D721Med (cell line): Measurements from ENCODE around the gene TOGARAM2.

Source experiments
- DNase-seq: peaks from one replicate; pipeline ENCODE4 v3.0.0; 2011; ENCODE audit warnings: low spot score; ENCODE audit not compliant: insufficient read length
- FAIRE-seq: peaks from 2 replicates; lab custom pipeline; 2011; peaks lifted over from hg19 to GRCh38; lab: Jason Lieb, UNC
- CTCF ChIP-seq: IDR thresholded peaks from 2 replicates; pipeline ENCODE4 v1.5.1; 2012; ENCODE audit warnings: mild to moderate bottlenecking, control low read depth; ENCODE audit not compliant: insufficient read depth; ENCODE audit errors: missing control alignments

Gene TOGARAM2

DNA sequence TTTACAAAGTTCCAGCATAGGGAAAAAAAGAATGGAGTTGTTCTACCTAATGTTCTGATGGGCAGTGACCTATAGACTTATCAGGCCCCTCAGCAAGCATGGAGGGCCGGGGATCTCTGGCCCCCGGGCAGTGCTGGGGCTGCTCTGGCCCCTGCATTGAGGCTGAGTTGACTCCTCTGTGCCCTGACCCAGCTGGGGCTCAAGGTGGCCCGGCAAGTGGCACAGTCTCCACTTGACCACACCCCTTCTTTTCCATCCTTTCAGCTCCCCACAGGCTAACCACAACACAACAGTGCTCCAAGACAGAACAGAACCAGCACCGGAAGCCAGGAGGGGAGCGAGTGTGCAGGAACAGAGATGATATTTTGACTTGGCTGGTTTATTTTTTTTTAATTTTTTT lies 19.9 kb downstream of the TOGARAM2 start:
- no peak for FAIRE-seq

GRCh38 chr2:29001806-29002205 lies 20.7 kb downstream of the TOGARAM2 start:
- no peak for TF ChIP-seq CTCF
- DNase-seq (no peak), FAIRE-seq (no peak)

More for the DNA sequence above, 19.9 kb downstream of the TOGARAM2 start:
- no peak for DNase-seq
- TF ChIP-seq CTCF: no peak

GRCh38 chr2:29004755-29005154 lies 23.7 kb downstream of the TOGARAM2 start:
- no peak for TF ChIP-seq CTCF
- DNase-seq: no peak
- no peak for FAIRE-seq

- DNase-seq: no peak
- no peak for TF ChIP-seq CTCF
- no peak for FAIRE-seq
Measured at GRCh38 chr2:29005331-29005730, 24.2 kb downstream of the TOGARAM2 start.

DNA sequence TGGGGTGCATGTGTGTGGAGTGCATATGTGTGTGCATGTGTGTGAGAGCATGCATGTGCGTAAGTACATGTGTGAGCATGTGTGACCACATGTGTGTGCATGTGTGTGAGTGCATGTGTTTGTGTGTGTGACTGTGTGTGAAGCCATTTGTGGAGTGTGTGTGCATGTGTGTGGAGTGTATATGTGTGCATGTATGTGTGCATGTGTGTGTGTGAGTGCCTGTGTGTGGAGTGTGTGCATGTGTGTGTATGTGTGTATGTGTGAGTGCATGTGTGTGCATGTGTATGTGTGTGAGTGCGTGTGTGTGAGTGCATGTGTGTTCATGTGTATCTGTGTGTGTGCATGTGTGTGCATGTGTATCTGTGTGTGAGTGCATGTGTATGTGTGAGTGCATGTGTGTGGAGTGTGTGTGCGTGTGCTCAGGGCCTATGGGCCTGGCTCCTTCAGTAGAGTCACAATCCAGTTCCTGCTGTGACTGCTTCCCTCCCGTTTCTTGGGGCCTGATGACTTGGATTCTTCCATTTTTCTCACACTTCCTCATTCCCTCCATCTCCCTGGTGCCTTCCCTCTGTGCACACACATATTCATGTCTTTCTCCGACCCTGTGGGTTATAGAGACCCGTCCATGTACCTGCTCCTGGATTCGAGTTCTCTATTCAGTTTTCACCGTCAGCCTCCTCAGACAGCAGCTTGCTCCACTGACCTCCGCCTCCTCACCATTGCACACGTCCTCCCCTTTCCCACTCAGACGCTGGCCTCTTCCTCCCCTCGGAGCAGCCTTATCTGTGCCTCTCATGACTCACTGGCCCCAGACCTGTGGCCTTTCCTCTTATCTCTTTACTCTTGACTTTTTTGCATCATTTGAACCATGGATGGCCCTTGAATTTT lies 25.2 kb downstream of the TOGARAM2 start:
- FAIRE-seq: no peak
- DNase-seq: no peak

DNA sequence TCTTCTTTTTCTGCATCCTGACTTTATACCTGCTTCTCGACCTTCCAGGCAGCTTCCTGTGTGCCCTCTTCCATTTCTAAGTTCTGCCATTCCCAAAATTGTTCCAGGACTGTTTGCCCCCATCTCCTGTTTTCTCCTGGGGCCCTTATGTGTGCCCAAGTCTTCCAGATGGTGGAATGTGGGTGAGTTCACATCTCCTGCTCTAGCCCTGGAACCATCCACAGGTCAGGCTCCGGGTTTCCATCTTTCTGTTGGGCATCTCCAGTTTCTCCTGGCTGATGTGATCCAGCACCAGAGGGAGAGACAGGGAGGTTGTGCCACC lies 25.8 kb downstream of the TOGARAM2 start:
- DNase-seq (no peak), FAIRE-seq (no peak)
- no peak for TF ChIP-seq CTCF

More for the DNA sequence above, 25.2 kb downstream of the TOGARAM2 start:
- TF ChIP-seq CTCF: no peak

GRCh38 chr2:29009270-29009669 lies 28.2 kb downstream of the TOGARAM2 start:
- no peak for TF ChIP-seq CTCF
- DNase-seq (no peak), FAIRE-seq (no peak)
